ENCODE results near the gene FIZ1. TPM values are rescaled to one million over a fixed set of nuclear protein-coding genes. Genes with fewer than 3 reads are reported as not detected.

FIZ1 gene
- total RNA-seq, 1 donor from 2014 or later = 21.2 TPM

GRCh38 chr19:55596304-55596703 is 3.0 kb downstream of the FIZ1 start:
- Mint-ChIP-seq H3K4me3 (no peak overlapping the region), H3K36me3 (ENCODE audit: low read depth) (peaks cover 47% of the 10 kb centered on the region), H3K27me3 (no peaks in the 10 kb centered on the region), H3K9me3 (peaks cover 3% of the 10 kb centered on the region), H3K4me1 (peaks cover 10% of the 10 kb centered on the region), H3K27ac (no peak overlapping the region)
- no peak for TF ChIP-seq CTCF (IDR thresholded peaks at IDR 0.05)
- intact Hi-C loops (cut with micrococcal nuclease) = no loop called here
- ChIA-PET POLR2A (interaction anchor here (0.5 to 0.8 kb wide), 2 partner anchors 10 to 12 kb away, joined by 3 read pairs; partner anchors contain the start of gene ZNF865), CTCF (no interaction called here)
- DNase-seq = no peak
- no peak for ATAC-seq (ENCODE audit: low read depth)

- H3K27ac Mint-ChIP-seq = no peak overlapping the region
- no peak for DNase-seq
- ATAC-seq (ENCODE audit: low read depth) = no peak
- no peaks in the 10 kb centered on the region for H3K27me3 Mint-ChIP-seq
- H3K4me1 Mint-ChIP-seq = peaks cover 5% of the 10 kb centered on the region
- peaks cover 3% of the 10 kb centered on the region for H3K9me3 Mint-ChIP-seq
- H3K4me3 Mint-ChIP-seq = no peak overlapping the region
- POLR2A ChIA-PET = interaction anchor here (0.7 to 0.8 kb wide), 2 partner anchors 11 to 14 kb away, joined by 3 read pairs; partner anchors contain the start of gene ZNF865
- no peak for TF ChIP-seq CTCF (IDR thresholded peaks at IDR 0.05)
- intact Hi-C loops (cut with micrococcal nuclease) = no loop called here
- CTCF ChIA-PET = no interaction called here
- peaks cover 48% of the 10 kb centered on the region for H3K36me3 Mint-ChIP-seq (ENCODE audit: low read depth)
Measured at GRCh38 chr19:55594996-55595545, 4.2 kb downstream of the FIZ1 start.

GRCh38 chr19:55593096-55593772 is 6.1 kb downstream of the FIZ1 start:
- no peak overlapping the region for H3K27ac Mint-ChIP-seq
- intact Hi-C loops (cut with micrococcal nuclease) = no loop called here
- ATAC-seq (ENCODE audit: low read depth) (no peak), DNase-seq (no peak)
- no peaks in the 10 kb centered on the region for H3K27me3 Mint-ChIP-seq
- POLR2A ChIA-PET = interaction anchor here (0.6 kb wide), 1 partner anchor 9 kb away, joined by 4 read pairs; no protein-coding TSS in a partner anchor
- no peak overlapping the region for H3K4me3 Mint-ChIP-seq
- CTCF ChIA-PET = no interaction called here
- H3K4me1 Mint-ChIP-seq = peaks cover 2% of the 10 kb centered on the region
- H3K36me3 Mint-ChIP-seq (ENCODE audit: low read depth) = peaks cover 38% of the 10 kb centered on the region
- peaks cover 3% of the 10 kb centered on the region for H3K9me3 Mint-ChIP-seq
- TF ChIP-seq CTCF (IDR thresholded peaks at IDR 0.05) = no peak

GRCh38 chr19:55592391-55593090 is 6.8 kb downstream of the FIZ1 start:
- Mint-ChIP-seq H3K36me3 (ENCODE audit: low read depth) (peaks cover 36% of the 10 kb centered on the region), H3K27me3 (no peaks in the 10 kb centered on the region), H3K9me3 (peaks cover 3% of the 10 kb centered on the region), H3K27ac (no peak overlapping the region), H3K4me1 (peaks cover 3% of the 10 kb centered on the region), H3K4me3 (no peak overlapping the region)
- ChIA-PET POLR2A (interaction anchor here (1.0 kb wide), 1 partner anchor 13 kb away, joined by 3 read pairs; the partner anchor contains the start of gene ZNF865), CTCF (no interaction called here)
- TF ChIP-seq CTCF (IDR thresholded peaks at IDR 0.05) = no peak
- intact Hi-C loops (cut with micrococcal nuclease) = no loop called here
- no peak for ATAC-seq (ENCODE audit: low read depth)
- no peak for DNase-seq

- TF ChIP-seq CTCF (IDR thresholded peaks at IDR 0.05) = no peak
- no peak for ATAC-seq (ENCODE audit: low read depth)
- CTCF ChIA-PET = no interaction called here
- Mint-ChIP-seq H3K9me3 (peaks cover 3% of the 10 kb centered on the region), H3K27ac (no peak overlapping the region), H3K27me3 (no peaks in the 10 kb centered on the region), H3K4me1 (peaks cover 12% of the 10 kb centered on the region), H3K36me3 (ENCODE audit: low read depth) (peaks cover 30% of the 10 kb centered on the region), H3K4me3 (no peak overlapping the region)
- no peak for DNase-seq
- intact Hi-C loops (cut with micrococcal nuclease) = no loop called here
- POLR2A ChIA-PET = interaction anchor here (1.0 kb wide), 1 partner anchor 14 kb away, joined by 3 read pairs; the partner anchor contains the start of gene ZNF865
Measured at GRCh38 chr19:55591555-55591954, 7.8 kb downstream of the FIZ1 start.

Measured in activated B cell treated with CpG ODN at 0.5 μM for 24 hours (primary cell).